HuH-7 (cell line): Measurements from ENCODE around the gene SMR3B.

Experiments used
- DNase-seq: peaks from one replicate; pipeline ENCODE4 v3.0.0; 2011; ENCODE audit warnings: low spot score

The SMR3B gene

GRCh38 chr4:70382691-70383181 lies at the start of gene SMR3B:
Gene SMR3B, plus strand, starts transcription at chr4:70383131. Its CDS starts 1,380 bp downstream, at chr4:70384511.
- no peak for DNase-seq

- no peak for DNase-seq
Measured at GRCh38 chr4:70334681-70335080, 48.2 kb upstream of the SMR3B start, which contains the start of gene CABS1. Gene CABS1, plus strand, starts transcription at chr4:70334981. Its CDS starts 59 bp downstream, at chr4:70335040.

- no peak for DNase-seq
Measured at GRCh38 chr4:70336043-70336442, 46.9 kb upstream of the SMR3B start.

- DNase-seq, result no peak
Measured at GRCh38 chr4:70337886-70338420, 45.0 kb upstream of the SMR3B start.

- no peak for DNase-seq
Measured at GRCh38 chr4:70356185-70356584, 26.7 kb upstream of the SMR3B start.

GRCh38 chr4:70359115-70359661 lies 23.7 kb upstream of the SMR3B start:
- no peak for DNase-seq

GRCh38 chr4:70360460-70360859 lies 22.5 kb upstream of the SMR3B start, which contains the start of gene SMR3A:
Gene SMR3A, plus strand, starts transcription at chr4:70360760. Its CDS starts 1,356 bp downstream, at chr4:70362116.
- no peak for DNase-seq

- DNase-seq, result no peak
Measured at GRCh38 chr4:70364002-70364401, 18.9 kb upstream of the SMR3B start.

- no peak for DNase-seq
Measured at GRCh38 chr4:70365479-70365878, 17.5 kb upstream of the SMR3B start.

- no peak for DNase-seq
Measured at GRCh38 chr4:70367813-70368212, 15.1 kb upstream of the SMR3B start.

GRCh38 chr4:70371987-70372386 lies 10.9 kb upstream of the SMR3B start:
- no peak for DNase-seq

GRCh38 chr4:70372760-70373159 lies 10.2 kb upstream of the SMR3B start:
- DNase-seq, result no peak

- DNase-seq, result no peak
Measured at GRCh38 chr4:70380578-70380977, 2.4 kb upstream of the SMR3B start.

GRCh38 chr4:70392057-70392776 lies 9.3 kb downstream of the SMR3B start:
- DNase-seq, result no peak

GRCh38 chr4:70397580-70397979 lies 14.6 kb downstream of the SMR3B start, which contains the start of gene OPRPN:
Gene OPRPN, plus strand, starts transcription at chr4:70397940. Its CDS starts 1,346 bp downstream, at chr4:70399286.
- DNase-seq, result no peak

GRCh38 chr4:70399319-70399718 lies 16.4 kb downstream of the SMR3B start:
- DNase-seq, result no peak

- DNase-seq, result no peak
Measured at GRCh38 chr4:70402762-70403161, 19.8 kb downstream of the SMR3B start.

- no peak for DNase-seq
Measured at GRCh38 chr4:70405765-70406164, 22.8 kb downstream of the SMR3B start.

GRCh38 chr4:70425306-70425705 lies 42.4 kb downstream of the SMR3B start:
- no peak for DNase-seq

GRCh38 chr4:70426789-70427188 lies 43.9 kb downstream of the SMR3B start:
- no peak for DNase-seq

GRCh38 chr4:70437197-70437596 lies 54.3 kb downstream of the SMR3B start:
- DNase-seq, result no peak
